GM23248 (cell line): ENCODE measurements around the gene MFAP2. TPM values are rescaled to one million over a fixed set of nuclear protein-coding genes. Genes with fewer than 3 reads are reported as not detected.

Experiments
- DNase-seq: peaks from one replicate; pipeline ENCODE4 v3.0.0-alpha.2; 2015
- H2AFZ ChIP-seq: fragments of 200-600 bp; sonication (generic); 2 replicates; pipeline ENCODE4 v1.6.1; 2016; ENCODE audit warnings: antibody characterized with exemption
- H3F3A ChIP-seq: fragments of 200-600 bp; sonication (generic); 2 replicates; pipeline ENCODE4 v1.6.1; 2016; ENCODE audit warnings: mild to moderate bottlenecking, antibody characterized with exemption, mixed run types; ENCODE audit not compliant: insufficient read depth
- H3K27ac ChIP-seq: fragments of 200-600 bp; sonication (generic); 2 replicates; pipeline ENCODE4 v1.5.1; 2016; ENCODE audit warnings: mild to moderate bottlenecking
- H3K27me3 ChIP-seq: fragments of 200-600 bp; sonication (generic); replicated peaks from 2 replicates; pipeline ENCODE4 v1.6.1; 2016; ENCODE audit warnings: mild to moderate bottlenecking; ENCODE audit not compliant: insufficient read depth
- H3K36me3 ChIP-seq: fragments of 200-600 bp; sonication (generic); 2 replicates; pipeline ENCODE4 v1.6.1; 2016; ENCODE audit warnings: low read depth, mild to moderate bottlenecking
- H3K4me1 ChIP-seq: fragments of 200-600 bp; sonication (generic); 2 replicates; pipeline ENCODE4 v1.6.1; 2016; ENCODE audit warnings: mild to moderate bottlenecking; ENCODE audit not compliant: insufficient read depth
- H3K4me2 ChIP-seq: fragments of 200-600 bp; sonication (generic); one replicate; pipeline ENCODE4 v1.6.1; 2016; ENCODE audit warnings: mild to moderate bottlenecking; ENCODE audit not compliant: unreplicated experiment
- H3K4me3 ChIP-seq: fragments of 200-600 bp; sonication (generic); 2 replicates; pipeline ENCODE4 v1.5.1; 2016; ENCODE audit warnings: mild to moderate bottlenecking
- H3K79me2 ChIP-seq: fragments of 200-600 bp; sonication (generic); 2 replicates; pipeline ENCODE4 v1.6.1; 2016; ENCODE audit warnings: mild to moderate bottlenecking; ENCODE audit not compliant: insufficient read depth
- H3K9ac ChIP-seq: fragments of 200-600 bp; sonication (generic); 2 replicates; pipeline ENCODE4 v1.6.1; 2016; ENCODE audit warnings: mild to moderate bottlenecking
- H3K9me2 ChIP-seq: fragments of 200-600 bp; sonication (generic); 2 replicates; pipeline ENCODE4 v1.6.1; 2016; ENCODE audit warnings: mixed run types, mild to moderate bottlenecking, moderate library complexity; ENCODE audit not compliant: insufficient read depth
- H3K9me3 ChIP-seq: fragments of 200-600 bp; sonication (generic); one replicate; pipeline ENCODE4 v1.6.1; 2017; ENCODE audit warnings: low read depth
- H4K20me1 ChIP-seq: fragments of 200-600 bp; sonication (generic); 2 replicates; pipeline ENCODE4 v1.6.0; 2016; ENCODE audit not compliant: insufficient read depth
- EZH2 ChIP-seq: fragments of 200-600 bp; sonication (generic); IDR thresholded peaks from 2 replicates; pipeline ENCODE4 v1.6.1; 2018; ENCODE audit warnings: antibody characterized with exemption, mild to moderate bottlenecking; ENCODE audit not compliant: insufficient read depth, poor library complexity, severe bottlenecking
- EZH2phosphoT487 ChIP-seq: fragments of 200-600 bp; sonication (generic); IDR thresholded peaks from 2 replicates; pipeline ENCODE4 v1.6.1; 2018; ENCODE audit warnings: antibody characterized with exemption, moderate library complexity, mild to moderate bottlenecking, low read depth; ENCODE audit not compliant: insufficient read depth
- WGBS, 2 experiments: methylation state at CpG; one replicate each; pipeline ENCODE4 v1.1.6; 2015 to 2017; ENCODE audit warnings: low lambda C conversion rate in 2 of 2, low coverage in 1 of 2; ENCODE audit errors: missing lambda C conversion rate in 2 of 2; 5-methylcytosine and 5-hydroxymethylcytosine counted together
- in situ Hi-C: fragments of 300-500 bp; cut with MboI; formaldehyde crosslinking; loops from 2 replicates; pipeline ENCODE4 v1.15.0; 2020
- polyA plus RNA-seq: library from polyadenylated mRNA; unstranded; fragments of >200 nt; fragmentation: Nextera tagmentation; extraction: Ambion mirVana; gene quantifications from 2 replicates; pipeline ENCODE4 v1.2.1, GENCODE V29; 2016
- total RNA-seq: library from RNA; depleted of rRNA; stranded (reverse); fragments of >200 nt; shearing (Covaris generic); gene quantifications from 2 replicates; pipeline ENCODE4 v1.2.3, GENCODE V29; 2014

Gene MFAP2
- total and polyA plus RNA-seq, 2 experiments from 2014 or later: 189 to 471 TPM

GRCh38 chr1:16972189-16972895 lies 8.1 kb downstream of the MFAP2 start:
- Histone ChIP-seq H3K79me2 (peaks cover 21% of the 10 kb centered on the region), H3K4me3 (no peak overlapping the region), H3K36me3 (no peaks in the 10 kb centered on the region), H3K9ac (no peak overlapping the region), H3K4me2 (no peak overlapping the region), H3K9me2 (no peaks in the 10 kb centered on the region), H2AFZ (no peak overlapping the region), H3F3A (no peaks in the 10 kb centered on the region), H3K27me3 (no peaks in the 10 kb centered on the region), H4K20me1 (no peaks in the 10 kb centered on the region), H3K9me3 (no peaks in the 10 kb centered on the region), H3K4me1 (no peaks in the 10 kb centered on the region), H3K27ac (no peak overlapping the region)
- TF ChIP-seq EZH2phosphoT487 (no peak), EZH2 (no peak)
- 78 to 85% methylated on average over 9 to 11 of the region's 11 CpGs for WGBS, 2 experiments
- in situ Hi-C loops: no loop called here
- no peak for DNase-seq

GRCh38 chr1:16971341-16972188 lies 8.9 kb downstream of the MFAP2 start:
- no peak for TF ChIP-seq EZH2phosphoT487
- no peak for TF ChIP-seq EZH2
- H3K4me3 ChIP-seq: no peak overlapping the region
- no peaks in the 10 kb centered on the region for H4K20me1 ChIP-seq
- H3K79me2 ChIP-seq: peaks cover 13% of the 10 kb centered on the region
- no peaks in the 10 kb centered on the region for H3K4me1 ChIP-seq
- no peaks in the 10 kb centered on the region for H3F3A ChIP-seq
- no peaks in the 10 kb centered on the region for H3K36me3 ChIP-seq
- peak; percentile 75 for DNase-seq
- WGBS, 2 experiments: 70 to 73% methylated on average over 28 of the region's 28 CpGs
- no peak overlapping the region for H3K27ac ChIP-seq
- H3K9ac ChIP-seq: no peak overlapping the region
- H3K9me2 ChIP-seq: no peaks in the 10 kb centered on the region
- H3K9me3 ChIP-seq: no peaks in the 10 kb centered on the region
- no peaks in the 10 kb centered on the region for H3K27me3 ChIP-seq
- no peak overlapping the region for H3K4me2 ChIP-seq
- in situ Hi-C loops: no loop called here
- no peak overlapping the region for H2AFZ ChIP-seq

GRCh38 chr1:16970132-16970910 lies 10.1 kb downstream of the MFAP2 start:
- Histone ChIP-seq H3F3A (no peaks in the 10 kb centered on the region), H3K36me3 (no peaks in the 10 kb centered on the region; the same call in 1 of the 2 replicates), H3K79me2 (0 out of 2 replicates have a peak, but pooled peaks cover under 1% of the 10 kb centered on the region), H3K9me2 (no peaks in the 10 kb centered on the region), H2AFZ (no peak overlapping the region), H3K9me3 (no peaks in the 10 kb centered on the region), H3K4me1 (no peaks in the 10 kb centered on the region), H3K27me3 (no peaks in the 10 kb centered on the region), H3K9ac (no peak overlapping the region), H3K4me2 (no peak overlapping the region), H4K20me1 (no peaks in the 10 kb centered on the region), H3K27ac (no peak overlapping the region), H3K4me3 (no peak overlapping the region)
- no peak for TF ChIP-seq EZH2phosphoT487
- TF ChIP-seq EZH2: no peak
- in situ Hi-C loops: no loop called here
- WGBS, 2 experiments: 97 to 98% methylated on average over 26 to 28 of the region's 28 CpGs
- no peak for DNase-seq

GRCh38 chr1:16969651-16970050 lies 10.8 kb downstream of the MFAP2 start:
- TF ChIP-seq EZH2phosphoT487 (no peak), EZH2 (no peak)
- Histone ChIP-seq H3K79me2 (no peaks in the 10 kb centered on the region), H3K27ac (no peak overlapping the region), H3K36me3 (no peaks in the 10 kb centered on the region; the same call in 1 of the 2 replicates), H3F3A (no peaks in the 10 kb centered on the region), H3K9me3 (no peaks in the 10 kb centered on the region), H4K20me1 (no peaks in the 10 kb centered on the region), H3K9me2 (no peaks in the 10 kb centered on the region), H3K27me3 (no peaks in the 10 kb centered on the region), H3K4me3 (no peak overlapping the region), H3K4me1 (no peaks in the 10 kb centered on the region), H3K4me2 (no peak overlapping the region), H3K9ac (no peak overlapping the region), H2AFZ (no peak overlapping the region)
- 93 to 97% methylated on average over 12 of the region's 12 CpGs for WGBS, 2 experiments
- DNase-seq: no peak
- in situ Hi-C loops: no loop called here
